AG10803 (cell line): Measurements from ENCODE around the gene RINL.
"Not testable (repeated sequence)": the region's sequence is repeated elsewhere in the genome, so short reads cannot be mapped to it uniquely, and the experiment has no call there.

Experiments
- DNase-seq: peaks from one replicate; pipeline ENCODE4 v3.0.0; 2010; ENCODE audit warnings: low read depth
- H3K4me3 ChIP-seq: 2 replicates; pipeline ENCODE4 v1.5.1; 2011; ENCODE audit warnings: mild to moderate bottlenecking, low read length, control low read depth
- CTCF ChIP-seq: conservative IDR thresholded peaks from 2 replicates; pipeline ENCODE4 v1.5.1; 2011; ENCODE audit warnings: mild to moderate bottlenecking, low read length, control low read depth, inconsistent platforms

The RINL gene

GRCh38 chr19:38883286-38883685 is 5.2 kb upstream of the RINL start:
- DNase-seq: no peak
- no peak for TF ChIP-seq CTCF
- H3K4me3 ChIP-seq: no peak overlapping the region

- H3K4me3 ChIP-seq: no peak overlapping the region
- DNase-seq: no peak
- no peak for TF ChIP-seq CTCF
These were observed 3.0 kb upstream of the RINL start for GRCh38 chr19:38880882-38881609.

GRCh38 chr19:38880076-38880881 is 2.2 kb upstream of the RINL start:
- no peak for TF ChIP-seq CTCF
- no peak for DNase-seq
- H3K4me3 ChIP-seq: no peak overlapping the region

GRCh38 chr19:38879400-38879751 is 1.3 kb upstream of the RINL start:
- DNase-seq: no peak
- TF ChIP-seq CTCF: no peak
- no peak overlapping the region for H3K4me3 ChIP-seq

GRCh38 chr19:38878575-38879399 is 712 bp upstream of the RINL start:
- no peak overlapping the region for H3K4me3 ChIP-seq
- no peak for TF ChIP-seq CTCF
- no peak for DNase-seq

- H3K4me3 ChIP-seq: no peak overlapping the region
- TF ChIP-seq CTCF: no peak
- no peak for DNase-seq
These were observed 2.2 kb downstream of the RINL start for GRCh38 chr19:38875656-38876395.

GRCh38 chr19:38873400-38873799 is 4.7 kb downstream of the RINL start:
- not testable (repeated sequence) for DNase-seq, H3K4me3 ChIP-seq
